Activated CD4-positive, alpha-beta T cell treated with anti-CD3 and anti-CD28 coated beads for 48 hours (primary cell): Measurements from ENCODE around the gene GCNA.
"Not testable (repeated sequence)": the region's sequence is repeated elsewhere in the genome, so short reads cannot be mapped to it uniquely, and the experiment has no call there.

ENCODE experiments used
- DNase-seq: peaks from one replicate; pipeline ENCODE4 v3.0.0-alpha.2; 2020

The GCNA gene

GRCh38 chrX:71578253-71579135 is at the start of gene GCNA:
Gene GCNA (plus strand): TSS chrX:71578437. CDS start chrX:71580822, 2,385 bp downstream.
- DNase-seq: no peak

- DNase-seq: peak; percentile 67
Observed at GRCh38 chrX:71532078-71532752, 46.0 kb upstream of the GCNA start.

DNA sequence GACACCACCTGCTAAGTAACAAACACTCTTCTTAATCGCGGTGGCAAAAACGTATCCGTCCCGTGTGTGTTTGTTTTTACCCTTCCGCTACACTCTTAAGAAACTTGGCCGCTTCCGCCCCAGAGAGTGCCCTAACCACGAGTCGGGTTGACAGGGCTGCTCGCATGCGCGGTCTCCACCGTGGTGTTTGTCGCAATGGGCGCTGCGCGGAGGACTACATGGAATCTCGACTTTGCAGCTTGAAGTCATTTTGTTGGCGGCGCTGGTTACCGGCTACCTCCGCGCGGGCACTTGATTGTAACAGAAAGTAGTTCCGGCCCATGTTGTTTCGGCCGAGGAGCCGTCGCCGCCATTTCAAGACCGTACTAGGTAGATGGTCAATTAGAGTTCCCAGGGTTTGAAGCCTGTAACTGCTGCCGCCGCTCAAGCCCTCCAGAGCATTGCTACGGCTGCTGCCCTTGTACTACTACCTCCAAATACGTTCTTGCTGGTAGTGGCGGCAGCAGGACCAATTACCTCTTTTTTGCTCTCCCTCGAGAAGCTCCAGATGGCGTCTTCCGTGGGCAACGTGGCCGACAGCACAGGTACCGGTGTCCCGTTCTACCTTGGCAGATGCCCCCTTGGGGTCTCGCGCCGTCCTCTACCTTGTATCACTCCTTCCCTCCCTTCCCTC is 45.3 kb upstream of the GCNA start, which contains the start of gene OGT:
Gene OGT, plus strand, starts transcription at position 352 of the 673 bp plus-strand sequence. Its CDS starts 196 bp downstream, at position 548.
- peak; percentile 95 for DNase-seq

DNA sequence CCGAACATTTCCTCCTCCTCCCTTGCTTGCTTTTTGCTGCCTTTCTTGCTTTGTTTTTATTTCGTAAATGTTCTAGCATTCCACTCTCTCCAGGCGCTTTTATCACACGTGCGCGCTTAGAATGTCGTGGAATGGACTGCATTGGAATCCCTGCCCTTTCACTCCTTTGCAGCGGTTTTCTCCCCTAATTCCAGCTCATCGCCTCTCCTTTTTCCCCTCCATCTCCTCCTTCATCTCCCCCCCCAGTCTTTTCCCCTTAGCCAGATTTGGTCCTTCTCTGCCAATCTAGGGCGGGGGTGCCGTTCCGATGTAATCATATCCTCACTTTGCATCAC is 44.8 kb upstream of the GCNA start:
- DNase-seq: no peak

GRCh38 chrX:71533851-71534561 is 44.2 kb upstream of the GCNA start:
- DNase-seq: peak; percentile 66

DNA sequence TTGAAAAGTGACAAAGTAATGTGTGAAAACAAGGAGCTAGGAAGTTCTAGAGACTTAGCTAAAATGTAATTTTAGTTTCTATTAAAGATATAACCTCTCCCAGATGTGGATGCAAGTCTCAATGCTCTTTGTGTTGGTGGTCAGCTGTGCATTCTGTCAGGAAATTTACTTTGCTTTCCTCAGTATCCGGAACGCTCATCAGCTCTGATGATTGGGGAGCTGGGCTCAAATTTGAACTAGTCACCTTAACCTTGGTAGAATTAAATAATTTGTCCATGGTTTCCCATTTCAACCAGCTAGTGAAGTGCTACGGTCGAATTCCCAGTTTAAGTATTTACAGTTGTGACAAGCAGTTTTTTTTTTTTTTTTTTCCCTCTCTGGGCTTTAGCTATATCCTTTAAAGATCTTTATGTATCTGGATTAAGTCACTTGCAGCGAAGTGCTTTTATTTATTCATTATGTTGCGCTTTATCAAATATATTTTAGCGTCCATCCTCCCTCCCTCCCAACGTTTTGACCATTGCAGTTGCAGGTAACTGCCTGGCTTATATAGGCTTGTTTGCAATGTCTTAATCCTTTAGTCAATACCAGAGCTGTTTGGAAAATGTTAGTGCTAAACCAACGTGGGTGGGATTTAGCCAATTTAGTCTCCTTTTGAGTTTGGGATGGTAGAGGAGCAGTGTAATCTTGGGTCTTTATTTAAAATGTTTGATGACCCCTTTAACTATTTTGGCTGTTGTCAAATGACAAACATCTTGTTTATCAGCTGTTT is 43.3 kb upstream of the GCNA start:
- no peak for DNase-seq

GRCh38 chrX:71536285-71536684 is 42.0 kb upstream of the GCNA start:
- DNase-seq: peak; percentile 61

DNA sequence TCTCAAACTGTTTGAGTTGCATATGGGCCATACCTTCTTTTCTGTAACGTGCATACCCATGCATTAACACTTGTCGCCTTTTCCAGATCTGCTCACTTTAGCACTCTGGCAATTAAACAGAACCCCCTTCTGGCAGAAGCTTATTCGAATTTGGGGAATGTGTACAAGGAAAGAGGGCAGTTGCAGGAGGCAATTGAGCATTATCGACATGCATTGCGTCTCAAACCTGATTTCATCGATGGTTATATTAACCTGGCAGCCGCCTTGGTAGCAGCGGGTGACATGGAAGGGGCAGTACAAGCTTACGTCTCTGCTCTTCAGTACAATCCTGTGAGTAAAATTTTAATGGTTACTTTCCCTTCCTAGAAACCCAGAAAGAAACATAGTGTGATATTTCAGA is 40.5 kb upstream of the GCNA start:
- DNase-seq: no peak

DNA sequence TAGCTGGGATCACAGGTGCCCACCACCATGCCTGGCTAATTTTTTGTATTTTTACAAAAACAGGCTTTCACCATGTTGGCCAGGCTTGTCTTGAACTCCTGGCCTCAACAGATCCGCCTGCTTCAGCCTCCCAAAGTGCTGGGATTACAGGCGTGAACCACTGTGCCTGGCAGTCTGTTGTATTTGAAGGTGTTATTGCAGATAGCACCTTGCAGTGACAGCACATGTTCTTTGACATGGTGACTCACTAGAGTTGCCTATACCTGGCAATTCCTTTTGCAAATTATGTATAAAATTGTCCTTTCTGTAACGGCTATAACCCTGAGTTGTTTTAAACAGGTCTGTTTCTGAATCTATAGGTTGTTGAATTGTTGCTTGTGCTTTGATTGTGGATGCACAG is 37.4 kb upstream of the GCNA start:
- no peak for DNase-seq

DNA sequence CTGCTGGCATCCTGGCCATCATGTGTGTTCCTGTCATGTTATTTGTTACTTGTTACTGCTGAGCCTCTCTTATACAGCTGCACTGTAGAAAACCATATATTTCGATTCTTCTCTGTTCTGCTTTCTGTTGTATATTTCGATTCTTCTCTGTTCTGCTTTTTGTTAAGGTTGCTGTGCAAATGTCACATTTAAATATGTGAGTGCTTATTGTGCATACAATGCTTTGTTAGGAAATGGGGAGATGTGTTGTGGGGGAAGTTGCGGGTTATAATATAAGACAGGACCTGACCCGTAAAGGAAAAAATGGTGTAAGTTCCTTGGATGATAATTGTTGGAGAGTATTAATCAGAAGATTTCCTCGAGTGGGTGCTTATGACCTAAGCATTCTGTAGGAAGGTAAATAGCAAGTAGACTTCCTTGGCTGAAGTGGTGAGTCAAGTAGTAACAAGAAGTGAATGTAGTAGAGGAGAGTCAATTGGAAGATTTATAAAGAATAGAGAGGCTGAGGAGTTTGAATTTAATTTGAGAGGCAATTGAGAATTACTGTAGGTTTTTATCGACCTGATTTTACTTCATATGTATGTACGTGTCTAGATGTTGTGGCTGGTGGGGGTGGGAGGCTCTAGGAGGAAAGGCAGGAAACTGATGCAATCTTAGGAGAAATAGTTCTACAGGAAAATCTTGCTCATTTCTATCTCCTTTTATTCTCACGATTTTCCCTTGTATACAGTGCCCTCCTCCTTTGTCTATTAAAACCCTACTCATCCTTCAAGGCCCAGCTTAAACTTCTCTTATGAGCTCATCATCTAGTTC is 36.8 kb upstream of the GCNA start:
- DNase-seq: no peak

GRCh38 chrX:71542411-71542810 is 35.8 kb upstream of the GCNA start:
- no peak for DNase-seq

DNA sequence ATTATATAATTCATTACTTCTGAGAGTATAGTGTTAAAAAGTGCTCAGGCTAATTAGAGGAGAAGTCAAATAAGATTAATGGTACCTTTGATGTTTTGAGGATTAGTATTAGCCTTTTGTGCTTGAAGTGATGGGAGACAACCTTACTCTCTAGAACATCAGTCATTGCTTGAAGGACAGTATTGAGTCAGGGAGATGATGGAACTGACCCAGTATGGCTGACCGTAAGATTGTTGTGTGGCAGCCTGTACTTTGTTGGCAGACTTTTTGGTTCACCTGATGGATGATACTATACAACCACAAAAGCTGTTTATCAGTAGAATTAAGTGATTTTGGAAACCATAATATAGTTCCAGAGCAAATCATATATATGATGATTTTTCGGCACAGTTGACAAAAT is 35.4 kb upstream of the GCNA start:
- no peak for DNase-seq

- DNase-seq: no peak
Observed at GRCh38 chrX:71543316-71543715, 34.9 kb upstream of the GCNA start.

GRCh38 chrX:71545364-71545763 is 32.9 kb upstream of the GCNA start:
- DNase-seq: no peak

- no peak for DNase-seq
Observed at GRCh38 chrX:71546879-71547278, 31.4 kb upstream of the GCNA start.

DNA sequence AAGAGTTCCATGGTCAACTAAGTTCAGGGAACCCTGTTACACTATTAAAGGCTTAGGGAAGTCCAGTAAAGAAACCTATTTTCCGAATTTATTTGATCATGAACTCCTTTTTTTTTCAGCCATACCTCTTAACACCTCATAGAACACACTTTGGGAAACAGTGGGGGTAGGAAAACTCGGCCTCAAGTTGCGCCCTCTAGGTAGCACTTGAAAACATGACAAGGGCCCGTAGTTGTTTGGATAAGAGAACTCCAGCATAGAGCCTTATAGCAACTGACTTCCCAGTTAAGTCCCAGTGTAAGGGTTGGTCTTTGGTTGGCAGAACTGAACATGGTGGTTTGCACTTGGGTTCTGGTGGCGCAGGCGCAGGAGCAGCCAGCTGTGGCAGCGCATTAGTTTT is 30.9 kb upstream of the GCNA start:
- DNase-seq: no peak

GRCh38 chrX:71549986-71550385 is 28.3 kb upstream of the GCNA start:
- no peak for DNase-seq

DNA sequence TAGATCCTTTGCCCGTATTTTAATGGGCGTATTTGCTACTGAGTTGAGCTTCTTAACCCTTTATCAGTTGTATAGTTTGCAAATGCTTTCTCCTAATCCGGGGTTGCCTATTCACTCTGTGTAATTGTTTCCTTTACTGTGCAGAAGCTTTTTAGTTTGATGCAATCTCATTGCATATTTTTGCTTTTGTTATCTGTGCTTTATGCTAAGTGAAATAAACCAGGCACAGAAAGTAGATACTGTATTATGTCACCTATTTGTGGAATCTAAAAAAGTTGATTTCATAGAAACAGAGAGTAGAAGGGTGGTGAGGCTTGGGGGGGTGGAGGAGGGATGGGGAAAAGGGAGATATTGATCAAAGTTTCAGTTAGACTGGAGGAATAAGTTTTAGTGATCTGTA is 27.7 kb upstream of the GCNA start:
- DNase-seq: no peak

- no peak for DNase-seq
Observed at GRCh38 chrX:71556036-71556435, 22.2 kb upstream of the GCNA start.

DNA sequence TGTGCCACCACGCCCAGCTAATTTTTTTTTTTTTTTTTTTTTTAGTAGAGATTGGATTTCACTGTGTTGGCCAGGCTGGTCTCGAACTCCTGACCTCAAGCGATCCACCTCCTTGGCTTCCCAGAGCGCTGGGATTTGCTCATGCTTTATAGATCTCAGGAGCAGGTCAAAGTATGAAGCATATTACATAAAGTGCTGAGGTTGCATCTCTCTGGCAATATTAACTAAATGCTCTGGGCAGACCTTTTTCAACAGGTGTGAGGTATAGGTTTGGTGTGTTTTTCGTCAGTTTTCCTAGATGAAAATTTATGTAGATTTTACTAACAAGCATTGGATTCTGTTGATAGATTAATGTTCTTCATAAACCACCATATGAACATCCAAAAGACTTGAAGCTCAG is 19.3 kb upstream of the GCNA start:
- no peak for DNase-seq

GRCh38 chrX:71559773-71560172 is 18.5 kb upstream of the GCNA start:
- DNase-seq: not testable (repeated sequence)
